Astrocyte of the cerebellum (primary cell): Measurements from ENCODE around the gene MED12L.

Experiments
- DNase-seq: peaks from one replicate; pipeline ENCODE4 v3.0.0-alpha.2; 2011; ENCODE audit warnings: low read depth
- H3K4me3 ChIP-seq: 2 replicates; pipeline ENCODE4 v1.5.1; 2011; ENCODE audit warnings: mild to moderate bottlenecking, low read depth, low read length, moderate library complexity
- CTCF ChIP-seq: IDR thresholded peaks from 2 replicates; pipeline ENCODE4 v1.5.1; 2012; ENCODE audit warnings: low read length, low read depth, moderate library complexity, mild to moderate bottlenecking; ENCODE audit errors: missing control alignments
- in situ Hi-C: cut with HindIII; loops from 2 replicates; pipeline ENCODE4 v1.10.0; 2017; ENCODE audit warnings: low sequenced_read_pairs

The MED12L gene

GRCh38 chr3:151144016-151144415 is 58.6 kb downstream of the MED12L start:
- TF ChIP-seq CTCF: no peak
- H3K4me3 ChIP-seq: no peak overlapping the region
- no peak for DNase-seq
- in situ Hi-C loops: loop anchor here (5.0 kb wide), 1 partner anchor 132 kb away; no protein-coding TSS in a partner anchor

GRCh38 chr3:151144760-151145159 is 59.3 kb downstream of the MED12L start:
- no peak overlapping the region for H3K4me3 ChIP-seq
- TF ChIP-seq CTCF: no peak
- in situ Hi-C loops: loop anchor here (5.0 kb wide), 1 partner anchor 132 kb away; no protein-coding TSS in a partner anchor
- DNase-seq: no peak

GRCh38 chr3:151145713-151146070 is 60.2 kb downstream of the MED12L start:
- TF ChIP-seq CTCF: no peak
- no peak for DNase-seq
- in situ Hi-C loops: no loop called here
- no peak overlapping the region for H3K4me3 ChIP-seq

- H3K4me3 ChIP-seq: no peak overlapping the region
- peak; percentile 91 for TF ChIP-seq CTCF
- DNase-seq: peak; percentile 49
- in situ Hi-C loops: no loop called here
Observed at GRCh38 chr3:151146071-151146730, 60.7 kb downstream of the MED12L start.

- DNase-seq: no peak
- no peak overlapping the region for H3K4me3 ChIP-seq
- in situ Hi-C loops: no loop called here
- no peak for TF ChIP-seq CTCF
Observed at GRCh38 chr3:151146731-151147091, 61.2 kb downstream of the MED12L start.

GRCh38 chr3:151147299-151147698 is 61.8 kb downstream of the MED12L start:
- in situ Hi-C loops: no loop called here

More at GRCh38 chr3:151147299-151147698, 61.8 kb downstream of the MED12L start:
- no peak for TF ChIP-seq CTCF
- H3K4me3 ChIP-seq: no peak overlapping the region
- DNase-seq: no peak
